ENCODE results near the gene RIPPLY3. TPM values are rescaled to one million over a fixed set of nuclear protein-coding genes. Genes with fewer than 3 reads are reported as not detected.

RIPPLY3 gene
- total and polyA plus RNA-seq, 2 of the 13 experiments (the other 11 are each of a cell fraction or from before 2014, with no cell fraction given): 0.09 to 2.9 TPM

GRCh38 chr21:37009740-37010341 lies 3.3 kb downstream of the RIPPLY3 start (continued):
- TF ChIP-seq BCLAF1 (IDR thresholded peaks at IDR 0.05) (no peak), HMGA1 (CRISPR knock-in tag; conservative IDR thresholded peaks at IDR 0.05) (no peak), CREB1 (IDR thresholded peaks at IDR 0.05) (no peak), CREB1 (CRISPR knock-in tag; IDR thresholded peaks at IDR 0.05) (no peak), FOXA1 (IDR thresholded peaks at IDR 0.05) (no peak), FOXA1 (CRISPR knock-in tag; IDR thresholded peaks at IDR 0.05) (no peak), MAFG (CRISPR knock-in tag; IDR thresholded peaks at IDR 0.05) (no peak), CENPBD1 (CRISPR knock-in tag; IDR thresholded peaks at IDR 0.05; ENCODE audit: borderline replicate concordance, low read depth) (no peak), KMT2A (CRISPR knock-in tag; IDR thresholded peaks at IDR 0.05) (peak; percentile 62), ZNF235 (CRISPR knock-in tag; IDR thresholded peaks at IDR 0.05; ENCODE audit: borderline replicate concordance) (no peak), FOXJ3 (CRISPR knock-in tag; IDR thresholded peaks at IDR 0.05; ENCODE audit: borderline replicate concordance) (no peak), ZBTB38 (CRISPR knock-in tag; IDR thresholded peaks at IDR 0.05) (peak; percentile 66), AKAP8 (CRISPR knock-in tag; IDR thresholded peaks at IDR 0.05) (0 out of 2 replicates have a peak, but pooled peaks have one; percentile 28), NFE2 (CRISPR knock-in tag; IDR thresholded peaks at IDR 0.05) (no peak), TBP (CRISPR knock-in tag; IDR thresholded peaks at IDR 0.05) (no peak), ZNF567 (CRISPR knock-in tag; IDR thresholded peaks at IDR 0.05; ENCODE audit: borderline replicate concordance) (no peak), GATAD1 (CRISPR knock-in tag; IDR thresholded peaks at IDR 0.05) (no peak), DZIP1 (CRISPR knock-in tag; IDR thresholded peaks at IDR 0.05) (no peak; the same call in 1 of the 2 replicates), ZNF790 (CRISPR knock-in tag; IDR thresholded peaks at IDR 0.05; ENCODE audit: borderline replicate concordance) (no peak), ZNF382 (CRISPR knock-in tag; IDR thresholded peaks at IDR 0.05; ENCODE audit: borderline replicate concordance) (no peak)

Measured in HepG2 (cell line).